OCI-LY3 (cell line): ENCODE measurements around the gene RPS6KA5.

Experiments
- CTCF ChIP-seq: fragments of 200-600, 300-600 bp; sonication (generic); IDR thresholded peaks from 2 replicates; pipeline ENCODE4 v1.5.1; 2014; ENCODE audit warnings: antibody characterized with exemption, low read length, low read depth
- EZH2phosphoT487 ChIP-seq: fragments of 200-600 bp; shearing (Covaris generic); IDR thresholded peaks from 2 replicates; pipeline ENCODE4 v1.6.1; 2018; ENCODE audit warnings: antibody characterized with exemption, mixed run types, low read depth

- no peak for TF ChIP-seq CTCF
- no peak for TF ChIP-seq EZH2phosphoT487
Observed at GRCh38 chr14:91062600-91062999, 2.2 kb upstream of the RPS6KA5 start.
